ENCODE measurements around the gene ATOH7. TPM values are rescaled to one million over a fixed set of nuclear protein-coding genes. Genes with fewer than 3 reads are reported as not detected.

ATOH7 gene
- total and polyA plus RNA-seq, 2 donors (not counting 1 experiment from before 2014, with no cell fraction given), result not detected

DNA sequence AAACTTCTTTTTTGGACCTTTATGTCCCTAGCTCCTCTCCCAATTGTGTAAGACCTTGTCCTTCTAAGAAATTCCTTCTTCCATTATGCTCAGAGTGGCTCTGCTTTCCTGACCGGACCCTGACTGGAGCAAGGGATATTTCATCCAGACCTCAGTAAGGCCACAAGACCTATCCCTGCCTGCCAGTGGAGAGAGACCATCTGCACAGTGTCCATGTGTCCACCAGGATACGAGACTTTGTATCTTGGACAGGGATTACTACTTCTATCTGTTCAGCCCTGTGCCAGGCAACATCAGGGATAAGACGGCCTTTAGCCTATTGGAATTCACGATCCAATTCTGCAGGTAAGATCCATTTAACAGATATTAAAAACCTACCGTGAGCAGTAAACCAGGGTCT, 7.2 kb upstream of the ATOH7 start:
- DNase-seq, result no peak
- no peak for ATAC-seq (ENCODE audit: low read depth)
- no peak overlapping the region for H3K4me3 Mint-ChIP-seq
- Histone ChIP-seq H3K4me3 (ENCODE audit: control extremely low read depth in 1 of 5, extremely low read depth in 1 of 5, insufficient read depth in 1 of 5, low read depth in 2 of 5, low read length in 4 of 5) (no peak overlapping the region), H3K79me2 (ENCODE audit: control insufficient read depth, insufficient read depth, low read length) (no peaks in the 10 kb centered on the region), H3K4me2 (replicated peaks; ENCODE audit: low read depth, low read length, poor library complexity, severe bottlenecking) (no peak overlapping the region), H3K27ac (ENCODE audit: low read length in 2 of 2) (no peak overlapping the region), H2AFZ (ENCODE audit: insufficient read depth, low read depth, low read length, poor library complexity, severe bottlenecking) (no peak overlapping the region), H3K27me3 (replicated peaks in 1 of 4; ENCODE audit: control extremely low read depth in 1 of 4, control insufficient read depth in 3 of 4, insufficient read depth in 4 of 4, low read length in 3 of 4) (peaks cover 0 to 6% (median 1%) of the 10 kb centered on the region in 4 experiments), H3K9ac (ENCODE audit: low read length) (no peak overlapping the region), H3K4me1 (ENCODE audit: control insufficient read depth in 2 of 2, insufficient read depth in 2 of 2, low read length in 2 of 2) (no peaks in the 10 kb centered on the region), H3K36me3 (replicated peaks in 1 of 2; ENCODE audit: control extremely low read depth in 1 of 2, control insufficient read depth in 1 of 2, extremely low read depth in 1 of 2, insufficient read depth in 2 of 2, low read length in 1 of 2) (no peaks in the 10 kb centered on the region), H4K20me1 (ENCODE audit: control insufficient read depth, insufficient read depth, low read length, poor library complexity, severe bottlenecking) (no peaks in the 10 kb centered on the region), H3K9me3 (ENCODE audit: control extremely low read depth in 1 of 3, control insufficient read depth in 2 of 3, insufficient read depth in 1 of 3, low read length in 2 of 3) (no peaks in the 10 kb centered on the region)
- WGBS (ENCODE audit: insufficient coverage), result 100% methylated on average over 2 of the region's 5 CpGs
- intact Hi-C loops (cut with micrococcal nuclease), result no loop called here
- TF ChIP-seq, protein P1, sequence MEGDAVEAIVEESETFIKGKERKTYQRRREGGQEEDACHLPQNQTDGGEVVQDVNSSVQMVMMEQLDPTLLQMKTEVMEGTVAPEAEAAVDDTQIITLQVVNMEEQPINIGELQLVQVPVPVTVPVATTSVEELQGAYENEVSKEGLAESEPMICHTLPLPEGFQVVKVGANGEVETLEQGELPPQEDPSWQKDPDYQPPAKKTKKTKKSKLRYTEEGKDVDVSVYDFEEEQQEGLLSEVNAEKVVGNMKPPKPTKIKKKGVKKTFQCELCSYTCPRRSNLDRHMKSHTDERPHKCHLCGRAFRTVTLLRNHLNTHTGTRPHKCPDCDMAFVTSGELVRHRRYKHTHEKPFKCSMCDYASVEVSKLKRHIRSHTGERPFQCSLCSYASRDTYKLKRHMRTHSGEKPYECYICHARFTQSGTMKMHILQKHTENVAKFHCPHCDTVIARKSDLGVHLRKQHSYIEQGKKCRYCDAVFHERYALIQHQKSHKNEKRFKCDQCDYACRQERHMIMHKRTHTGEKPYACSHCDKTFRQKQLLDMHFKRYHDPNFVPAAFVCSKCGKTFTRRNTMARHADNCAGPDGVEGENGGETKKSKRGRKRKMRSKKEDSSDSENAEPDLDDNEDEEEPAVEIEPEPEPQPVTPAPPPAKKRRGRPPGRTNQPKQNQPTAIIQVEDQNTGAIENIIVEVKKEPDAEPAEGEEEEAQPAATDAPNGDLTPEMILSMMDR (IDR thresholded peaks at IDR 0.05), result no peak
- no peak for TF ChIP-seq EZH2 (IDR thresholded peaks at IDR 0.05; ENCODE audit: borderline replicate concordance, insufficient read depth, low read depth, low read length, poor library complexity, severe bottlenecking)
- no peak overlapping the region for H3K27ac Mint-ChIP-seq
- no peaks in the 10 kb centered on the region for H3K27me3 Mint-ChIP-seq
- H3K9me3 Mint-ChIP-seq (ENCODE audit: insufficient read depth), result no peaks in the 10 kb centered on the region
- CTCF ChIA-PET, result no interaction called here
- no peaks in the 10 kb centered on the region for H3K4me1 Mint-ChIP-seq
- POLR2A ChIA-PET, result no interaction called here

DNA sequence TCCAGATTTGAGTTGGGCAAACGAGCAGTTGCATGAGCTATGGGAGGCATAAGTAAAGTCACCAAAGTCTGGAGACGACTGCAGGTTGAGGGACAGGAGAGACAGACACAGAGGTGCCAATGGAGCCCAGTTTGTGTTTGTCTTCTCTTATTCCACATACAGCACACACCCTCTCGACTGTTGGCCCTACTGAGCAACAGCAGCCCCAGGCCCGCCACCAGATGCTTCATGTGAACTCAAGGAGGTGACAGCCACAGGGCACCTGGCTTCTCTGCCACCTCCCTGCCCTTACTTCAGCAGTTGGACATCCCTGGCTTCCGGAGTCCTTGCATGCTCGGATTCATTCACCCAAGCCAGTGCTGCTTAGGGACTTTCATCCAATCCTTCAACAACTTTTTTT, 6.5 kb upstream of the ATOH7 start:
- DNase-seq, result no peak
- ATAC-seq (ENCODE audit: low read depth), result no peak
- Mint-ChIP-seq H3K4me3 (no peak overlapping the region), H3K27ac (no peak overlapping the region), H3K27me3 (peaks cover 7% of the 10 kb centered on the region), H3K4me1 (no peaks in the 10 kb centered on the region), H3K9me3 (ENCODE audit: insufficient read depth) (no peaks in the 10 kb centered on the region)
- Histone ChIP-seq H4K20me1 (ENCODE audit: control insufficient read depth, insufficient read depth, low read length, poor library complexity, severe bottlenecking) (no peaks in the 10 kb centered on the region), H3K4me3 (ENCODE audit: control extremely low read depth in 1 of 5, extremely low read depth in 1 of 5, insufficient read depth in 1 of 5, low read depth in 2 of 5, low read length in 4 of 5) (no peak overlapping the region), H3K4me1 (ENCODE audit: control insufficient read depth in 2 of 2, insufficient read depth in 2 of 2, low read length in 2 of 2) (no peaks in the 10 kb centered on the region), H3K27me3 (replicated peaks in 1 of 4; ENCODE audit: control extremely low read depth in 1 of 4, control insufficient read depth in 3 of 4, insufficient read depth in 4 of 4, low read length in 3 of 4) (peaks cover 0 to 7% (median 2%) of the 10 kb centered on the region in 4 experiments), H3K79me2 (ENCODE audit: control insufficient read depth, insufficient read depth, low read length) (no peaks in the 10 kb centered on the region), H3K36me3 (replicated peaks in 1 of 2; ENCODE audit: control extremely low read depth in 1 of 2, control insufficient read depth in 1 of 2, extremely low read depth in 1 of 2, insufficient read depth in 2 of 2, low read length in 1 of 2) (no peaks in the 10 kb centered on the region), H2AFZ (ENCODE audit: insufficient read depth, low read depth, low read length, poor library complexity, severe bottlenecking) (no peak overlapping the region), H3K4me2 (replicated peaks; ENCODE audit: low read depth, low read length, poor library complexity, severe bottlenecking) (no peak overlapping the region), H3K27ac (ENCODE audit: low read length in 2 of 2) (no peak overlapping the region), H3K9me3 (ENCODE audit: control extremely low read depth in 1 of 3, control insufficient read depth in 2 of 3, insufficient read depth in 1 of 3, low read length in 2 of 3) (no peaks in the 10 kb centered on the region), H3K9ac (ENCODE audit: low read length) (no peak overlapping the region)
- intact Hi-C loops (cut with micrococcal nuclease), result no loop called here
- POLR2A ChIA-PET, result no interaction called here
- WGBS (ENCODE audit: insufficient coverage), result 95% methylated on average over 4 of the region's 6 CpGs
- TF ChIP-seq EZH2 (IDR thresholded peaks at IDR 0.05; ENCODE audit: borderline replicate concordance, insufficient read depth, low read depth, low read length, poor library complexity, severe bottlenecking), result no peak
- TF ChIP-seq, protein P1 (IDR thresholded peaks at IDR 0.05), result no peak
- CTCF ChIA-PET, result no interaction called here
